Suprapubic skin (tissue), 4 donors: ENCODE measurements around the gene TP73. TPM values are rescaled to one million over a fixed set of nuclear protein-coding genes. Genes with fewer than 3 reads are reported as not detected.
A peak's percentile ranks its signal among the peaks of the same experiment; 100 is the strongest.

ENCODE experiments used
- DNase-seq, 2 donors: peaks; one replicate each; pipeline ENCODE4 v3.0.0-alpha.2; 2019; ENCODE audit warnings: low spot score in 2 of 2
- H3K27ac ChIP-seq: fragments of 200-600 bp; sonication (generic); one replicate; pipeline ENCODE4 v1.5.1; 2019
- H3K27me3 ChIP-seq: fragments of 200-600 bp; sonication (generic); one replicate; pipeline ENCODE4 v1.5.1; 2019
- H3K36me3 ChIP-seq: fragments of 200-600 bp; sonication (generic); one replicate; pipeline ENCODE4 v1.5.1; 2019
- H3K4me1 ChIP-seq: fragments of 200-600 bp; sonication (generic); one replicate; pipeline ENCODE4 v1.5.1; 2019
- H3K4me3 ChIP-seq: fragments of 200-600 bp; sonication (generic); one replicate; pipeline ENCODE4 v1.5.1; 2019; ENCODE audit warnings: mild to moderate bottlenecking
- H3K9me3 ChIP-seq: fragments of 200-600 bp; sonication (generic); one replicate; pipeline ENCODE4 v1.5.1; 2019
- EP300 ChIP-seq: sonication (generic); formaldehyde crosslinking; IDR thresholded peaks from one replicate; pipeline ENCODE4 v1.6.1; 2017; ENCODE audit warnings: antibody characterized with exemption
- POLR2A ChIP-seq, 2 donors: fragments of 450-650 bp; IDR thresholded peaks; one replicate each; pipeline ENCODE4 v1.6.1; 2017; ENCODE audit warnings: antibody characterized with exemption in 2 of 2, mild to moderate bottlenecking in 2 of 2, moderate library complexity in 2 of 2
- POLR2AphosphoS5 ChIP-seq, 3 donors: sonication (generic); formaldehyde crosslinking; IDR thresholded peaks; one replicate each; pipeline ENCODE4 v1.6.1; 2017; ENCODE audit warnings: antibody characterized with exemption in 3 of 3
- WGBS: methylation state at CpG from one replicate; pipeline ENCODE4 v1.1.5; 2018; 5-methylcytosine and 5-hydroxymethylcytosine counted together
- total RNA-seq, 4 donors: library from RNA; depleted of rRNA; stranded (reverse); fragments of >200 nt; gene quantifications; one replicate each; pipeline ENCODE4 v1.1.0, GENCODE V29; 2016
- TF ChIP-seq, protein P1 (sequence below), 2 donors: fragments of 200-600 bp in 1 of 2; fragments of 450-650 bp in 1 of 2; sonication (generic) in 1 of 2; IDR thresholded peaks; one replicate each; pipeline ENCODE4 v1.5.1; 2016 to 2019; ENCODE audit warnings: antibody characterized with exemption in 2 of 2, mild to moderate bottlenecking in 1 of 2, moderate library complexity in 1 of 2

TP73 gene
- total RNA-seq, 4 donors from 2014 or later = 8.8 to 24.7 (median 16.9) TPM

DNA sequence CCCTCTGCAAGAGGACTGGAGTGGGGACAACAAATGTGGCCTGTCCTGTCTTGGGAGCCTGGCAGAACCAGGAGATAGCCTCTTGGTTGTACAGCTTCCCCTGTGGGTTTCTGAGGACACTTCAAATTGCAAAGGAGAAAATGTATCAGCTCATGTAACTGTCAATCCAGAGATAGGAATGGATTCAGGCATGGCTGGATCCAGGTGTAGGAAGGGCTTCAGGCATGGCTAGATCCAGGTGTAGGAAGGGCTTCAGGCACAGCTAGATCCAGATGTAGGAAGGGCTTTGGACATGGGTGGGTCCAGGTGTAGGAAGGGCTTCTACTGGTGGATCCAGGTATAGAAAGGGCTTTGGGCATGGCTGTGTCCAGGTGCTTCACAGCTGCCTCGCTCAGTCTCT lies 30.9 kb downstream of the TP73 start:
- Histone ChIP-seq H3K36me3 (no peaks in the 10 kb centered on the region), H3K4me1 (peaks cover 27% of the 10 kb centered on the region), H3K9me3 (no peaks in the 10 kb centered on the region), H3K27ac (no peak overlapping the region), H3K27me3 (peaks cover 28% of the 10 kb centered on the region), H3K4me3 (no peak overlapping the region)
- no peak for DNase-seq
- WGBS = 100% methylated on average over 1 of the region's 1 CpG
- TF ChIP-seq EP300 = no peak
- no peak for TF ChIP-seq POLR2AphosphoS5 (IDR thresholded peaks at IDR 0.05)
- TF ChIP-seq POLR2A (IDR thresholded peaks at IDR 0.05) = no peak
- TF ChIP-seq, protein P1, sequence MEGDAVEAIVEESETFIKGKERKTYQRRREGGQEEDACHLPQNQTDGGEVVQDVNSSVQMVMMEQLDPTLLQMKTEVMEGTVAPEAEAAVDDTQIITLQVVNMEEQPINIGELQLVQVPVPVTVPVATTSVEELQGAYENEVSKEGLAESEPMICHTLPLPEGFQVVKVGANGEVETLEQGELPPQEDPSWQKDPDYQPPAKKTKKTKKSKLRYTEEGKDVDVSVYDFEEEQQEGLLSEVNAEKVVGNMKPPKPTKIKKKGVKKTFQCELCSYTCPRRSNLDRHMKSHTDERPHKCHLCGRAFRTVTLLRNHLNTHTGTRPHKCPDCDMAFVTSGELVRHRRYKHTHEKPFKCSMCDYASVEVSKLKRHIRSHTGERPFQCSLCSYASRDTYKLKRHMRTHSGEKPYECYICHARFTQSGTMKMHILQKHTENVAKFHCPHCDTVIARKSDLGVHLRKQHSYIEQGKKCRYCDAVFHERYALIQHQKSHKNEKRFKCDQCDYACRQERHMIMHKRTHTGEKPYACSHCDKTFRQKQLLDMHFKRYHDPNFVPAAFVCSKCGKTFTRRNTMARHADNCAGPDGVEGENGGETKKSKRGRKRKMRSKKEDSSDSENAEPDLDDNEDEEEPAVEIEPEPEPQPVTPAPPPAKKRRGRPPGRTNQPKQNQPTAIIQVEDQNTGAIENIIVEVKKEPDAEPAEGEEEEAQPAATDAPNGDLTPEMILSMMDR (IDR thresholded peaks at IDR 0.05) = no peak

DNA sequence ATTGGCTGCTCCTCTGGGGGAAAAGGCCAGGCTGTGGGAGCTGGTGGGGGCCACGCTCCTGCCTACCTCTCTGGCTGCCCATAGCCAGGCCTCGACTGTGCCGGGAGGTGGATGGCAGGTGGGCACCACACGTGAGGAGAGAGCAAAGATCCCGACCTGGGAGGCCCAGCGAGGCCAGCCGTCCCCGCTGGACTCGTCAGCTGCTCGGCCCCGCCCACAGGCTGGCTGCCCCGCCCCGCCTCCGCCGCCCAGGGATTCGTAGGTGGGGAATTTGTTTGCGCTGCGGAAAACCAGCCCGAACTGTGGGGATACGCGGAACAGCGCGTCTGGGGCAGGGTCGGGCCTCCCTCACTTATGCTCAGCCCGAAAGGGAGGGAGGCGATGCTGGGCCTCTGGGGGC lies 31.7 kb downstream of the TP73 start:
- H3K9me3 ChIP-seq = no peaks in the 10 kb centered on the region
- peaks cover 28% of the 10 kb centered on the region for H3K27me3 ChIP-seq
- TF ChIP-seq, protein P1 (IDR thresholded peaks at IDR 0.05) = no peak
- TF ChIP-seq POLR2AphosphoS5 (IDR thresholded peaks at IDR 0.05) (no peak), EP300 (no peak), POLR2A (IDR thresholded peaks at IDR 0.05) (no peak)
- no peak overlapping the region for H3K27ac ChIP-seq
- H3K36me3 ChIP-seq = no peaks in the 10 kb centered on the region
- DNase-seq = no peak
- WGBS = 50% methylated on average over 1 of the region's 26 CpGs
- H3K4me3 ChIP-seq = peak overlapping the region; percentile 7
- H3K4me1 ChIP-seq = peaks cover 29% of the 10 kb centered on the region

DNA sequence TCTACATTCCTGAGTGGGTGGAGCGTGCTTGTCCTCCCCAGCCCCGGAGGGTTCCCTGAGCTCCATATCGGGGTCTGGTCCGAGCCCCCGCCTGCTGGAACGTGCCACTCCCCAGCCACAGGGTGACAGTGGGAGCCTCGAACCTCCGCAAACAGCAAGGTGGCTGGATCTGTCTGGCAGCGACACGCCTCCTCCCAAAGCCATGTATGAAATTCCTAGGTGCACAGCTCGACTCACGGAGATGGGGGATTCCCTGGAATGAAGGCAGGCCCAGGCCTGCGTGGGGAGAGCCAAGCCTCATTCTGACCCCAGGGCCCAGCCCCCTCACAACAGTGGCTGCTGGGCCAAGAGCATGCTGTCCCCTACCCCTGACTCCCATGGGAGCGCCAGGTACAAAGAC lies 32.9 kb downstream of the TP73 start:
- Histone ChIP-seq H3K27me3 (peaks cover 32% of the 10 kb centered on the region), H3K4me3 (no peak overlapping the region), H3K27ac (no peak overlapping the region), H3K9me3 (no peaks in the 10 kb centered on the region), H3K36me3 (no peaks in the 10 kb centered on the region), H3K4me1 (peaks cover 40% of the 10 kb centered on the region)
- WGBS = 60% methylated on average over 7 of the region's 14 CpGs
- no peak for TF ChIP-seq POLR2A (IDR thresholded peaks at IDR 0.05)
- no peak for TF ChIP-seq POLR2AphosphoS5 (IDR thresholded peaks at IDR 0.05)
- TF ChIP-seq, protein P1 (IDR thresholded peaks at IDR 0.05) = no peak
- no peak for TF ChIP-seq EP300
- no peak for DNase-seq

DNA sequence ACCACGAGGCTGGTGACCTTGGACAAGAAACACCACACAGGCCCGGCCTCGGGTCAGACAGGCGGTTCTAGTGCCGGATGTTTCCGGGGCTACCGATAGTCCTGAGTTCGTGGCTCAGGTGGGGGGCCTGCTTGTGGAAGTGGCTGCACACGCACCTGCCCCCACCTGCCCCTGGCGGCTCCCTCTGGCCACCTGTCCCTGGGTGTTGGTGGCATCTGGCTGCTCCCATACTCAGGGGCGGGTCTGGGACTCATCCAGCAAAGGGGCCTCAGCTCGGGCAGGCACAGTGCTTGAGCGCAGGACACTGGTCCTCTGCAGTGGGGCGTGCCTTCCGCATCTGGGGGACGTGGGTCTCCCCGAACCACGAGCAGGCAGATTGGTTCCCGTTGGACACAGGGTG lies 33.6 kb downstream of the TP73 start:
- Histone ChIP-seq H3K27ac (no peak overlapping the region), H3K4me1 (peaks cover 45% of the 10 kb centered on the region), H3K4me3 (no peak overlapping the region), H3K36me3 (no peaks in the 10 kb centered on the region), H3K9me3 (no peaks in the 10 kb centered on the region), H3K27me3 (peaks cover 28% of the 10 kb centered on the region)
- TF ChIP-seq, protein P1 (IDR thresholded peaks at IDR 0.05) = no peak
- no peak for TF ChIP-seq EP300
- TF ChIP-seq POLR2AphosphoS5 (IDR thresholded peaks at IDR 0.05) = no peak
- TF ChIP-seq POLR2A (IDR thresholded peaks at IDR 0.05) = no peak
- 80% methylated on average over 1 of the region's 19 CpGs for WGBS
- no peak for DNase-seq

DNA sequence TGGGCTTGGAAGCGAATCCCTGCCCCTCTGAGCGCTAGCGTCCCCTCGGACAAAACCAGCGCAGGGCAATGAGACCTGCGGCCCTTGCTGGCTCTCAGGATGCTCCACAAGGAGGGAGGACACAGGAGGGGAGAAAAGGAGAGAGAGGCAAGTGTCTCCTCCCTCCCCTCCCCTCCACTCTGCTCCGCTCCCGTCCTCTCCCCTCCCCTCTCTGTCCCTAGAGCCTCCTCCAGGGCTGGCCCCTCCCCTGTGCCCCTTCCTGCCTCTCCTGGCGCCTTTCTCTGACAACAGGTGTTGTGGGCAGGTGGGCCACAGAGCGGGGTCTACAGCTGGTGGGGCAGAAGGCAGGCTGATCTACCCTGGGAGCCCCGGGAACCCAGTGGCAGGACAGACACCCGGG lies 35.2 kb downstream of the TP73 start:
- no peak for TF ChIP-seq EP300
- TF ChIP-seq, protein P1 (IDR thresholded peaks at IDR 0.05) = no peak
- WGBS = 85% methylated on average over 8 of the region's 12 CpGs
- Histone ChIP-seq H3K36me3 (no peaks in the 10 kb centered on the region), H3K4me3 (no peak overlapping the region), H3K27ac (no peak overlapping the region), H3K9me3 (no peaks in the 10 kb centered on the region), H3K4me1 (peaks cover 50% of the 10 kb centered on the region), H3K27me3 (peaks cover 23% of the 10 kb centered on the region)
- no peak for DNase-seq
